ENCODE results near the gene TRAPPC8.
"Not testable (repeated sequence)": the region's sequence is repeated elsewhere in the genome, so short reads cannot be mapped to it uniquely, and the experiment has no call there.

TRAPPC8 gene

DNA sequence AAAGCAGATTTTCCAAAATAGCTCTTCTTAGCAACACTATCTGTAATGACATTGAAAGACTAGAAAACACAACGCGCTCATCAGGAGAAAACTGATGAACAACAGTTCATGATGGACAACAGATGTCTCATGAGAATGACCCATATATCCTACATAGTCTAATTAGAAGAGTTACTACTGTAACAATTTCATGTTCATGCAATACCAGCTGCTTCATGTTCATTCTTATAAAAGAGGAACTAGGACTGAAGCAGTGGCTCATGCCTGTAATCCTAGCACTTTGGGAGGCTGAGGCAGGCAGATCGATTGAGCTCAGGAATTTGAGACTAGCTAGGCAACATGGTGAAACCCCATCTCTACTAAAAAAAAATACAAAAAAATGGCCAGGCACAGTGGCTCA lies 22.7 kb downstream of the TRAPPC8 start:
- Histone ChIP-seq H3K4me2 (ENCODE audit: low read length) (no peak overlapping the region), H3K4me1 (ENCODE audit: insufficient read depth, low read length, severe bottlenecking) (no peaks in the 10 kb centered on the region), H3K9me3 (ENCODE audit: low read length) (no peaks in the 10 kb centered on the region), H2AFZ (ENCODE audit: low read length) (no peak overlapping the region), H3F3A (ENCODE audit: insufficient read depth, low read length) (no peaks in the 10 kb centered on the region), H4K20me1 (ENCODE audit: insufficient read depth, low read length) (no peaks in the 10 kb centered on the region), H3K36me3 (ENCODE audit: insufficient read depth, low read length) (peaks cover 11% of the 10 kb centered on the region), H3K9ac (ENCODE audit: low read length) (no peak overlapping the region), H3K79me2 (ENCODE audit: insufficient read depth, low read length) (peaks cover under 1% of the 10 kb centered on the region; the same call in 1 of the 2 replicates), H3K9me2 (ENCODE audit: low read depth, low read length) (no peaks in the 10 kb centered on the region), H3K27me3 (ENCODE audit: insufficient read depth, low read length) (no peaks in the 10 kb centered on the region), H3K4me3 (ENCODE audit: low read depth, low read length, poor library complexity, severe bottlenecking) (no peak overlapping the region), H3K27ac (ENCODE audit: low read depth, low read length, poor library complexity, severe bottlenecking) (no peak overlapping the region)
- TF ChIP-seq, protein P1, sequence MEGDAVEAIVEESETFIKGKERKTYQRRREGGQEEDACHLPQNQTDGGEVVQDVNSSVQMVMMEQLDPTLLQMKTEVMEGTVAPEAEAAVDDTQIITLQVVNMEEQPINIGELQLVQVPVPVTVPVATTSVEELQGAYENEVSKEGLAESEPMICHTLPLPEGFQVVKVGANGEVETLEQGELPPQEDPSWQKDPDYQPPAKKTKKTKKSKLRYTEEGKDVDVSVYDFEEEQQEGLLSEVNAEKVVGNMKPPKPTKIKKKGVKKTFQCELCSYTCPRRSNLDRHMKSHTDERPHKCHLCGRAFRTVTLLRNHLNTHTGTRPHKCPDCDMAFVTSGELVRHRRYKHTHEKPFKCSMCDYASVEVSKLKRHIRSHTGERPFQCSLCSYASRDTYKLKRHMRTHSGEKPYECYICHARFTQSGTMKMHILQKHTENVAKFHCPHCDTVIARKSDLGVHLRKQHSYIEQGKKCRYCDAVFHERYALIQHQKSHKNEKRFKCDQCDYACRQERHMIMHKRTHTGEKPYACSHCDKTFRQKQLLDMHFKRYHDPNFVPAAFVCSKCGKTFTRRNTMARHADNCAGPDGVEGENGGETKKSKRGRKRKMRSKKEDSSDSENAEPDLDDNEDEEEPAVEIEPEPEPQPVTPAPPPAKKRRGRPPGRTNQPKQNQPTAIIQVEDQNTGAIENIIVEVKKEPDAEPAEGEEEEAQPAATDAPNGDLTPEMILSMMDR (IDR thresholded peaks at IDR 0.05; ENCODE audit: low read length): no peak
- no peak for TF ChIP-seq EZH2 (IDR thresholded peaks at IDR 0.05; ENCODE audit: borderline replicate concordance, low read length)

DNA sequence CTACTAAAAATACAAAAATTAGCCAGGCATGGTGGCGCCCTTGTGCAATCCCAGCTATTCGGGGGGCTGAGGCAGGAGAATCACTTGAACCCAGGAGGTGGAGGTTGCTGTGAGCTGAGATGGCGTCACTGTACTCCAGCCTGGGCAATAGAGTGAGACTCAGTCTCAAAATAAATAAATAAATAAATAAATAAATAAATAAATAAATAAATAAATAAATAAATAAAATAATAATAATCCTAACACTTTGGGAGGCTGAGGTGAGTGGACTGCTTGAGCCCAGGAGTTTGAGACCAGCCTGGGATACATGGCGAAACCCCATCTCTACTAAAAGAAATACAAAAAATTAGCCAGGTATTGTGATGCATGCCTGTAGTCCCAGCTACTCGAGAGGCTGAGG lies 23.6 kb downstream of the TRAPPC8 start:
- not testable (repeated sequence) for H3K9me2 ChIP-seq (ENCODE audit: low read depth, low read length); H4K20me1 ChIP-seq (ENCODE audit: insufficient read depth, low read length); H3K4me3 ChIP-seq (ENCODE audit: low read depth, low read length, poor library complexity, severe bottlenecking); H3K79me2 ChIP-seq (ENCODE audit: insufficient read depth, low read length); H3K9ac ChIP-seq (ENCODE audit: low read length); H3F3A ChIP-seq (ENCODE audit: insufficient read depth, low read length); H3K27ac ChIP-seq (ENCODE audit: low read depth, low read length, poor library complexity, severe bottlenecking); H2AFZ ChIP-seq (ENCODE audit: low read length); H3K4me1 ChIP-seq (ENCODE audit: insufficient read depth, low read length, severe bottlenecking); H3K27me3 ChIP-seq (ENCODE audit: insufficient read depth, low read length); H3K4me2 ChIP-seq (ENCODE audit: low read length); H3K9me3 ChIP-seq (ENCODE audit: low read length)
- H3K36me3 ChIP-seq (ENCODE audit: insufficient read depth, low read length): peaks cover 11% of the 10 kb centered on the region; the same call in 1 of the 2 replicates

GRCh38 chr18:31918733-31919132 lies 24.2 kb downstream of the TRAPPC8 start:
- H3K4me2 ChIP-seq (ENCODE audit: low read length): no peak overlapping the region
- no peak overlapping the region for H3K4me3 ChIP-seq (ENCODE audit: low read depth, low read length, poor library complexity, severe bottlenecking)
- H3F3A ChIP-seq (ENCODE audit: insufficient read depth, low read length): no peaks in the 10 kb centered on the region
- H2AFZ ChIP-seq (ENCODE audit: low read length): no peak overlapping the region
- H3K79me2 ChIP-seq (ENCODE audit: insufficient read depth, low read length): no peaks in the 10 kb centered on the region; the same call in 1 of the 2 replicates
- TF ChIP-seq EZH2 (IDR thresholded peaks at IDR 0.05; ENCODE audit: borderline replicate concordance, low read length): no peak
- TF ChIP-seq, protein P1 (IDR thresholded peaks at IDR 0.05; ENCODE audit: low read length): no peak
- peaks cover 15% of the 10 kb centered on the region; the same call in 1 of the 2 replicates for H3K36me3 ChIP-seq (ENCODE audit: insufficient read depth, low read length)
- no peak overlapping the region for H3K27ac ChIP-seq (ENCODE audit: low read depth, low read length, poor library complexity, severe bottlenecking)
- no peaks in the 10 kb centered on the region for H3K27me3 ChIP-seq (ENCODE audit: insufficient read depth, low read length)
- H3K9me3 ChIP-seq (ENCODE audit: low read length): no peaks in the 10 kb centered on the region
- H3K9ac ChIP-seq (ENCODE audit: low read length): no peak overlapping the region
- no peaks in the 10 kb centered on the region for H3K4me1 ChIP-seq (ENCODE audit: insufficient read depth, low read length, severe bottlenecking)
- no peaks in the 10 kb centered on the region for H4K20me1 ChIP-seq (ENCODE audit: insufficient read depth, low read length)
- H3K9me2 ChIP-seq (ENCODE audit: low read depth, low read length): no peaks in the 10 kb centered on the region

- H3K9ac ChIP-seq (ENCODE audit: low read length): no peak overlapping the region
- H3K4me2 ChIP-seq (ENCODE audit: low read length): no peak overlapping the region
- no peak overlapping the region for H3K4me3 ChIP-seq (ENCODE audit: low read depth, low read length, poor library complexity, severe bottlenecking)
- H3K79me2 ChIP-seq (ENCODE audit: insufficient read depth, low read length): no peaks in the 10 kb centered on the region
- H3K27ac ChIP-seq (ENCODE audit: low read depth, low read length, poor library complexity, severe bottlenecking): no peak overlapping the region
- H2AFZ ChIP-seq (ENCODE audit: low read length): no peak overlapping the region
- H3K9me3 ChIP-seq (ENCODE audit: low read length): no peaks in the 10 kb centered on the region
- TF ChIP-seq EZH2 (IDR thresholded peaks at IDR 0.05; ENCODE audit: borderline replicate concordance, low read length): no peak
- TF ChIP-seq, protein P1 (IDR thresholded peaks at IDR 0.05; ENCODE audit: low read length): no peak
- no peaks in the 10 kb centered on the region for H4K20me1 ChIP-seq (ENCODE audit: insufficient read depth, low read length)
- H3K9me2 ChIP-seq (ENCODE audit: low read depth, low read length): no peaks in the 10 kb centered on the region
- H3K27me3 ChIP-seq (ENCODE audit: insufficient read depth, low read length): no peaks in the 10 kb centered on the region
- no peaks in the 10 kb centered on the region for H3K4me1 ChIP-seq (ENCODE audit: insufficient read depth, low read length, severe bottlenecking)
- H3F3A ChIP-seq (ENCODE audit: insufficient read depth, low read length): no peaks in the 10 kb centered on the region
- peaks cover 58% of the 10 kb centered on the region for H3K36me3 ChIP-seq (ENCODE audit: insufficient read depth, low read length)
These were observed 41.9 kb downstream of the TRAPPC8 start for GRCh38 chr18:31901063-31901462.

GRCh38 chr18:31899771-31900170 lies 43.2 kb downstream of the TRAPPC8 start:
- peaks cover 65% of the 10 kb centered on the region for H3K36me3 ChIP-seq (ENCODE audit: insufficient read depth, low read length)
- not testable (repeated sequence) for H2AFZ ChIP-seq (ENCODE audit: low read length); H3K4me1 ChIP-seq (ENCODE audit: insufficient read depth, low read length, severe bottlenecking)

More at GRCh38 chr18:31899771-31900170, 43.2 kb downstream of the TRAPPC8 start:
- H3K27me3 ChIP-seq (ENCODE audit: insufficient read depth, low read length); H4K20me1 ChIP-seq (ENCODE audit: insufficient read depth, low read length); H3K79me2 ChIP-seq (ENCODE audit: insufficient read depth, low read length); H3K9ac ChIP-seq (ENCODE audit: low read length); H3K4me2 ChIP-seq (ENCODE audit: low read length); H3K9me3 ChIP-seq (ENCODE audit: low read length); H3K4me3 ChIP-seq (ENCODE audit: low read depth, low read length, poor library complexity, severe bottlenecking); H3F3A ChIP-seq (ENCODE audit: insufficient read depth, low read length); H3K9me2 ChIP-seq (ENCODE audit: low read depth, low read length); H3K27ac ChIP-seq (ENCODE audit: low read depth, low read length, poor library complexity, severe bottlenecking): not testable (repeated sequence)
